ENCODE data around the gene LRRC8C.

DNA sequence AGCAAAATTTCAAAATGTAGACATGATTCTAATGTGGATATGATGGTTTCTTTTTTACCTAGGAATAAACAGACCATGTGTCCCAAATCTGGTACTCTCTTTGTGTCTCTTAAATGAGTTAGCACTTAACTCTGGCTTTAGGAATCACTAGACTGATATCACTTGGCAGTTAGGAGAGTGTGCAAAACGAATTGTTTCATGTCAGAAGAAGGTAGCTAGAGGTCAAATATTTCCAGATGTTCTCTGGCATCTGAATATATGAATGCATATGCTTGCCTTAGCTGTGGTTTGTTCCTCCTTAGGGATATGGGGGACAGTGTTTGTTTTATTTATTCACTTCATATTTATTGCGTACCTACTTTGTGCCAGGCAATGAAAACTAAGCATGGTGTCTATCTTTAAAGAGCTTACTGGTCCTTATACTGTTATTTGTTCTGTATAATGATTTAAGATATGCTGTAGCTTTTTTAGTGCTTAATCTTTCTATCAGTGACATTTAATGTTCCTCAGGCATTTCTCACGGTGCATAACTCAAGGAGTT, 65.2 kb downstream of the LRRC8C start:
- TF ChIP-seq, protein P1, sequence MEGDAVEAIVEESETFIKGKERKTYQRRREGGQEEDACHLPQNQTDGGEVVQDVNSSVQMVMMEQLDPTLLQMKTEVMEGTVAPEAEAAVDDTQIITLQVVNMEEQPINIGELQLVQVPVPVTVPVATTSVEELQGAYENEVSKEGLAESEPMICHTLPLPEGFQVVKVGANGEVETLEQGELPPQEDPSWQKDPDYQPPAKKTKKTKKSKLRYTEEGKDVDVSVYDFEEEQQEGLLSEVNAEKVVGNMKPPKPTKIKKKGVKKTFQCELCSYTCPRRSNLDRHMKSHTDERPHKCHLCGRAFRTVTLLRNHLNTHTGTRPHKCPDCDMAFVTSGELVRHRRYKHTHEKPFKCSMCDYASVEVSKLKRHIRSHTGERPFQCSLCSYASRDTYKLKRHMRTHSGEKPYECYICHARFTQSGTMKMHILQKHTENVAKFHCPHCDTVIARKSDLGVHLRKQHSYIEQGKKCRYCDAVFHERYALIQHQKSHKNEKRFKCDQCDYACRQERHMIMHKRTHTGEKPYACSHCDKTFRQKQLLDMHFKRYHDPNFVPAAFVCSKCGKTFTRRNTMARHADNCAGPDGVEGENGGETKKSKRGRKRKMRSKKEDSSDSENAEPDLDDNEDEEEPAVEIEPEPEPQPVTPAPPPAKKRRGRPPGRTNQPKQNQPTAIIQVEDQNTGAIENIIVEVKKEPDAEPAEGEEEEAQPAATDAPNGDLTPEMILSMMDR (IDR thresholded peaks at IDR 0.05; ENCODE audit: low read depth, low read length, poor library complexity, severe bottlenecking) = no peak
- TF ChIP-seq EZH2phosphoT487 (IDR thresholded peaks at IDR 0.05; ENCODE audit: borderline replicate concordance, low read length) = no peak

Data from DOHH2 (cell line).